Left cardiac atrium (tissue), 4 donors: ENCODE data around the gene MMP24. TPM values are rescaled to one million over a fixed set of nuclear protein-coding genes. Genes with fewer than 3 reads are reported as not detected.

Experiments used
- ATAC-seq, 2 donors: fragments of 200-7000 bp; cut with Tn5 transposase; one replicate each; pipeline ENCODE4 v1.9.1; 2020; ENCODE audit warnings: mild to moderate bottlenecking in 2 of 2, moderate library complexity in 2 of 2
- DNase-seq: peaks from one replicate; pipeline ENCODE4 v3.0.0-alpha.2; 2020
- intact Hi-C, 2 donors: fragments of 100-400 bp; cut with DNase I; formaldehyde crosslinking; loops; one replicate each; pipeline versions ENCODE4 v1.14.1 to v1.15.1; 2022 to 2023
- total RNA-seq, 2 donors: library from RNA; stranded (reverse); fragmentation: NEBNext Ultra II Directional; extraction: Animal tissue kit (Norgen Biotek cat#: 25700); gene quantifications; one replicate each; pipeline ENCODE4 v1.2.1, GENCODE V29; 2021
- donor health status: DM: no; HTN: yes; CAD: no.
- donor health status: DM: no; HTN: yes; CAD: no; lungs with severe emphysema.
- donor health status: DM: yes; HTN: yes; CAD: no.
- donor health status: Dilated cardiomyopathy.

The MMP24 gene
- total RNA-seq, 2 donors from 2014 or later, result 0.85 to 1.3 TPM

DNA sequence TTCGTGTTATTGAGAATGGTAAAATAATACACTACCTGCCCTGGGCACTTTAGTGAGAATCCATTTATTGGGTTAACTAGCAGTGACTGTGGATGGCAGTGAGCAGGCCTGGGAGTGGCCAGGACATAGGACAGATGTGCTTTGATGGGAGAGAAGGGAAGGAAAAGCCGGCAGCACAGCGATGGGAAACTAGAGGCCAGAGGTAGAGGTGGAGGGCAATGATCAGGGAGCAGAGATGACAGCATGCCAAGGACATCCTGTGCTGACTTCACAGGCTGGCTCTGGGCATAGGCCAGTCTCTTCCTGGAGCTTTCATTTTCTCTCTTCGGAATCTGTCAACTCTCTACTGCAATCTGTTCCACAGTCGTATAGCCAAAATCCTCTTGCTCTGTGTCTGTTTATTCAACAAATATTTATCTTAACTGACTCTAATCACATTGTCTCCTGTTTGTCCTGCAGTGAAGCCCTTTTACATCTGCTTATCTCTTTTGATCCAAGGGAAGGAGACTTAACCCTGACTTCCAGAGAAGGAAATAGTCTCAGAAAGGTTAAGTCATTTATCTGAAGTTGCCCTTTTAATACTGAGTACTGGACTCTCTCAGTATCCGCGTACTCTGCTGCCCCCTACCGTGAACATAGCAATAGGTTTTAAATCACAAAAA, 18.4 kb upstream of the MMP24 start:
- ATAC-seq, result peak; percentile 95 to 96
- DNase-seq, result peak; percentile 86
- intact Hi-C loops, result loop anchor here (2.0 to 10.0 kb wide), 4 partner anchors 61 to 113 kb away; partner anchors contain the start of genes EDEM2 (in 2 of the 2) and TRPC4AP (in 1 of the 2)

DNA sequence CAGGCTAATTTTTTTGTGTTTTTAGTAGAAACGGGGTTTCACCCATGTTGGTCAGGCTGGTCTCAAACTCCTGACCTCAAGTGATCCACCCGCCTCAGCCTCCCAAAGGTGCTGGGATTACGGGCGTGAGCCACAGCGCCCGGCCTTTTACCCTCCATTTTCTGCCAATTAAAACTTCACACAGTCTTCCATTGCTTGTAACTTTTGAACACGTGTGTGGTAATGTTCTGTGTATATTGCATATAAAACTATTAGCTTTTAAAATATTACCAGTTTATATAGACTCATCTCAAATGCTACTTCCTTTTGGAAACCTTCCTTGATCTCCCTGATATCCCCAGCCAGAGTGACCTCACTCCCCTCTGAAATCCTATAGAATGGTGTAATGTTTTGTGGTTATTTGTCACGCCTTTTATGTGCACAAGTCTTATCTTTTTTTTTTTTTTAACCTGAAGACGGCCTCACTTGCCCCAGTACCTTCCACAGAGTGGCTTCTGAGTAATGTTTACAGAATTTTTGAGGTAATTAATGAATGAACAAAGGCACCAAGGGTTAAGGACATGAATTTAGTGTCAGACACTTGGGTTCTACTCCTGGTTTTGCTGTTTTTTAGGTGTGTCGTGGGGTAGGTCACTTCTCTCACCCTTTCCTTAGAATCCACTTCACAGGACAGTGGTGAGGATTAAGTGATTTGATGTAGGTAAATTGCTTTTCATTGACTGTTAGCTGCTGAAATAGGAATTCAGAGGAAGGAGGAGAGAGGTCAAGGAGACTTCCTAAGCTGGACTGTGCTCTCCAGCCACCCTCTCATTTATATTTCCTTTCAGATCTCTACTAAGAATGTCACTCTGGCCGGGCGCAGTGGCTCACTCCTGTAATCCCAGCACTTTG, 11.2 kb upstream of the MMP24 start:
- DNase-seq, result no peak
- intact Hi-C loops, result loop anchor here in 1 of 2 donors (10.0 kb wide), 2 partner anchors 209 to 381 kb away; no protein-coding TSS in a partner anchor
- no peak for ATAC-seq

DNA sequence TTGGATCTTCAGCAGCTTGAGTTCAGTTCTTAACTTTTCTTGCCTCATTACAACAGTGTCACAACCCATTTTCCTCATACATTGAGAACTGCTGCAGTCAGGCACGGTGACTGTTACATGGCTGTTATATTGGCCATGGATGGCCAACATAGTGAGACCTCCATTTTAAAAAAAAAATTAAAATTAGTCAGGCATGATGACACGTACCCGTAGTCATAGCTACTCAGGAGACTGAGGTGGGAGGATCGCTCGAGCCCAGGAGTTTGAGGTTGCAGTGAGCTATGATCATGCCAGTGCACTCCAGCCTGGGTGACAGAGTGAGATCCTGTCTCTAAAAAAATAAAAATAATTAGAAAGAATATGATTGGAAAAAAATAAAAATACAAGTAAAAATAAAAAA, 9.9 kb upstream of the MMP24 start:
- ATAC-seq (no peak), DNase-seq (no peak)
- intact Hi-C loops, result loop anchor here in 1 of 2 donors (10.0 kb wide), 2 partner anchors 208 to 382 kb away; no protein-coding TSS in a partner anchor

DNA sequence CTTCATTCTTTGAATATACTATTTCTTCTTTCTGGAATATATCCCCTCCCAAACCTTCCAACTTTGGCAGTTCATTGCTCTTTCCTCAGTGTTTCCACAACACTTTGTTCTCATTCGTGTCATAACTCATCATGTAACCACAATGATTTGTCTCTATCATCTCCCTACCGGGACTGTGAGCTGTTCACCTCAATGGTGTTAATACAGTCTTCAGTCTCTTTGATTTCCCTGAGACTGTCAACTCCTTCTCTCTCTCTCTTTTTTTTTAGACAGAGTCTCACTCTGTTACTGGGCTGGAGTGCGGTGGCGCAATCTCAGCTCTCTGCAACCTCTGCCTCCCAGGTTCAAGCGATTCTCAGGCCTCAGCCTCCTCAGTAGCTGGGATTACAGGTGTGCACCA, 2.5 kb upstream of the MMP24 start:
- intact Hi-C loops, result no loop called here
- ATAC-seq, result no peak

DNA sequence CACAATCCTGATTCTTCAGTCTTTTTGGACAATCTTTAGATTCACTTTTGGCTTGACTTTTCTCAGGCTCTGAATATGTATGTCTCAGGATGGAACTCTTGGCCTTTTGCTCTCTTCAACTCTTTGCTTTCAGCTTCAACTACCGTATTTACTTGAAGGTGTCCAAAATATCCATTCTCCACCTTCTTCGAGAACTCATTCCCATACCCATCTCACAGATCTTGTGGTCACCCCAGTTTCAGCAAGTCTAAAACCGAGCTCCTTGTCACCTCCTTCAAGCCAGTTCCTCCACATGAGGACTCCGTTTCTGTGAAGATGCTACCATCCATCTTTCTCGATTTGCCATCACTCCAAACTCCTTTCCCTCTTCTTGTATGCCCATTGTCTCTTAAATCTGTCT, 2.0 kb upstream of the MMP24 start:
- no peak for DNase-seq
- no peak for ATAC-seq
- intact Hi-C loops, result no loop called here

More for the DNA sequence above, 2.5 kb upstream of the MMP24 start:
- no peak for DNase-seq

DNA sequence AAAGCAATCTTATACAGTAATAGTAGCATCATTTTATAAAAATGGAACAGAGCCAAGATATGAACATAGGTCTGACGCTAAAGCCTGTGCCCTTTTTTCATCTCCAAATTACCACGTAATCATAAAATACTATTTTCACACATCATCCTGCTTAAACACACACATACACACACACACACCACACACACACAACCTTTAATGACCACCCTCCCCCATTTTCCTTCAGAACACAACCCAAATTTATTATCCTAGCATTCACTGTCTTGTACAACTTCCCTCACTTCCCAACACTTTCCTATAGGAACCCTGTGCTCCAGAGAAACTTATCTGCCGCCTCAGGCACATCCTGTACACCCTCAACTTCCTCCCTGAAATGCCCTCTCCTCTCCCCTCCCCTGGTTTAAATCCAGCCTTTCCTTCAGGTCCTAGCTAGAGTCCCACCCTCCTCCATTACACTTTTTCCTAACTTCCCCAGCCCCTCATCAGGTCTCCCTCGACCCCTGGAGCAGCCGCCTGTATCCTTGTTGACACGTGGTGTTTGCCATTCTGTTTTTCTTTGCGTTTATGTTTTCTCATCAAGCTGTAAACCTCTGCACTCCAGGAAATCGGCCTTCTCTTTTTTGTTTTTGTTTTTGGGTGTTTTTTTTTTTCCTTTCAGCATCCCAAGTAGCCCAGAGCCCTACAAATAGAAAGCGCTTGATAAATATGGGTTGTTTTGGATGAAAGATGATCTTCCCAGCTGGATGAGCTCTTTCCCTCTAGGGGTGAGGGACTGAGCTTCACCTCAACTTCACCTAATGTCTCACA, 968 bp upstream of the MMP24 start:
- intact Hi-C loops, result no loop called here
- ATAC-seq (peak in 1 of 2 donors; percentile 35), DNase-seq (no peak)

DNA sequence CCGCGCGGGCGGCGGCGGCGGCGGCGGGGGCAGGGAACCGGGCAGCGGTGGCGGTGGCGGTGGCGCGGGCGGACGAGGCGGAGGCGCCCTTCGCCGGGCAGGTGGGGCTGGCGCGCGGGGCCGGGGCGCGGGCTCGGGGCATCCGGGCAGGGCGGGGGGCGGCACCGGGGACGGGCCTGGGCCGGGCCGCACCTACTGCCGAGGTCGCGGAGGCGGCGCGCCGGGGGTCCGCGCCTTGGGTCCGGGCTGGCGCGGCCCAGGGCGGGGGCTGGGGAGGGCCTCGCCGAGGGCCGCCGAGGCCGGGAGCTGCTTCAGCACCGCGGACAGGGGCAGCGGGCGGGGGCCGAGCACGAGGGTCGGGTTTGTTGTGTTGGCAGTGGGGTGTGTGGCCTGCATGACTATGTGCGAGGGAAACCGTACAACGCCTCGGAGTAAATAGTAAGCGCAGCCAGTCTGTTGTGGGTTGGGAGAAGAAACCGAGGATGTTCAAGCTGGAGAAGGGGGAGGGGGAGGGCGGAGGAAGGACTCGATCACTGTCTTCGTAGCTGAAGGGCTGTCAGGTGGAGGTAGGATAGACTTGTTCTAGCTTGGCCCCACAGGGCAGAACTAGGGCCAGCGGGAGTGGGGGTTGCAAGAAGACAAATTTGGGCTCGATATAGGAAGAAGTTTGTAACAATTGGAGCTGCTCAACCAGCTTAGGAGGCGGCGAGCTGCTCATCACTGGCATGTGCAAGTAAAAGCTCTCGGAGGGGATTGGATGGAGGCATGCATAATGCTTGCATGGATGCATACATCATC, 593 bp downstream of the MMP24 start:
- intact Hi-C loops, result no loop called here
- ATAC-seq (peak; percentile 93 to 95), DNase-seq (peak; percentile 58)

DNA sequence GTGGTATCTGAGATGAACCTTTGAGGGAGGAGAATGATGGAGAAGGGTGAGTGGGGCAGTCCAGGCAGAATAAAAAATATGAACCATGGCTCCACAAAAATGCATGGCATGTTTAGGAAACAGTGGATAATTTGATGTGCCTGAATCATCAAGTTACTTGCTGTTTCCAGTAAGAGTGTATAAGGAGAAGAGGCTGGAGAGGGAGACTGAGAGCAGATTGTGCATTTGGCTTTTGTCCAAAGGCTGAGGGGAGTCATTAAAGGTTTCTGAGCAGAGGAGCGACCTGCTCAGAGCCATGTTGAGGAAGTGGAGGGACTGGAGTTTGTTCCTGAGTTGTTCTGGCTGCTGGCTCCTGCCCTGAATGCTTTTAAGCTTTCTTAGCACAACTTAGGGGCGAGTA, 6.1 kb downstream of the MMP24 start:
- no peak for DNase-seq
- intact Hi-C loops, result no loop called here
- ATAC-seq, result no peak

DNA sequence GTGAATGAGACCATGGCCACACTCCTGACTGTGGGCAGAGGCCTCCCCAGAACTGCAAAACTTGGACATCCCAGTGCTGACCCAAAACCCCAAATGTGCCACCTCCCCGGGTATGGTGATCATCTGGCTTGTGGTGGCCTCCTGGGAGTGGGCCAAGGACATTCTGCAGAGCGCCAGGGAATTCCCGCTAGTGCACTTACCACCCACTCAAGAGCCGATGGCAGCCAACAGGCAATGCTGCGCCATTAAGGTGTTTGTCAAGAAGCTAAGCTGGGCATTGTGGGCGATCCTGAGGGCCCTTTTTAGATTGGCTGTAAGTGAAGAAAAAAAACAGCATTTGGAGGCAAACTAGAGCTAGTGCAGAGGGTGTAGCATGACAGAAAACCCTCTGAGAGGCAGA, 9.4 kb downstream of the MMP24 start:
- intact Hi-C loops, result no loop called here
- DNase-seq, result peak; percentile 45
- peak in 1 of 2 donors; percentile 15 for ATAC-seq

DNA sequence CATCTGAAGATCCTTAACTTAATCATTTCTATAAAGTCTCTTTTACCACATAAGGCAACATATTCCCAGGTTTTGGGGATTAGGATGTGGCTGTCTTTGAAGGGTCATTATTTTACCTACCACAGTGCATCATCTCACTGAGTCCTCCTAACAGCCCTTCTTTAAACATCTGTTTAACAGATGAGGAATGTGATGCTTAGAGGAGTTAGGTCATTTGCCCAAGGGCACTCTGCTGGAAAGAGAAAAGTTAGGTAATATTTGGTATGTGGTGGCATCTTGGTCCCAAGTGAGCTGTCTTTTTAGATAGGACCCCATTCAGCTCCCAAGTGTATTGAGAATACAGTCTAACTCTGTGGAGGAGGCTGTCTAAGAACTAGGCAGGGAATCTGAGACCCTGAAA, 11.0 kb downstream of the MMP24 start:
- intact Hi-C loops, result no loop called here
- ATAC-seq (no peak), DNase-seq (no peak)

DNA sequence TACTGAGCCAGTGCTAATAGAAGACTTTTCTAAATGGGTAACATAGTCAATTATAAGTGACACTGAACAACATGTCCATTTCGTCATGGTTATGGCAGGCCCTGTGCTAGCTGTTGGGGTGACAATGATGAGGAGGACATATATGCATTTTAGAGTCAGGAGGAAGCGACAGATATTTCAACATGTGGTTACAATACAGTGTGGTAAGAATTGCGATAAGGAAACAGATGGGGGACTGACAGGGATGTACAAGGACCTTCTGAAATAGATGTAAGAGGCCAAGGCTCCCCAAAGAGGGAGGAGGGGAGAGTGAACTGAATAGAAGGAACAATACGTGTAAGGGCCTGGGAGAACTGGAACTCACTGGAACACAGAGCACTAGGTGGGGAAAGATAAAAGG, 11.7 kb downstream of the MMP24 start:
- DNase-seq (no peak), ATAC-seq (no peak)
- intact Hi-C loops, result no loop called here

DNA sequence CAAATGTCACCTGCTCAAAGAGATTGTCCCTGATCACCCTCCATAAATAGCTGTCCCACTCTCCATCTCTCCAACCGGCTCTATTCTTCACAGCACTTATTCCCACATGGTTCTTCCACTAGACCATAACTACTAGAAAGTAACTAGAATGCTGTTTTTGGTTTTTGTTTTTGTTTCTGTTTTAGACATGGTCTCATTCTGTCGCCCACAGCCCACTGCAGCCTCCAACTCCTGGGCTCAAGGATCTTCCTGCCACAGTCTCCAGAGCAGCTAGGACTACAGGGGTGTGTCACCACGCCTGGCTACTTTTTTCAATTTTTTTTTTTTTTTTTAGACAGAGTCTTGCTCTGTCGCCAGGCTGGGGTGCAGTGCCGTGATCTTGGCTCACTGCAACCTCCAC, 12.2 kb downstream of the MMP24 start:
- intact Hi-C loops, result no loop called here
- no peak for DNase-seq
- no peak for ATAC-seq

DNA sequence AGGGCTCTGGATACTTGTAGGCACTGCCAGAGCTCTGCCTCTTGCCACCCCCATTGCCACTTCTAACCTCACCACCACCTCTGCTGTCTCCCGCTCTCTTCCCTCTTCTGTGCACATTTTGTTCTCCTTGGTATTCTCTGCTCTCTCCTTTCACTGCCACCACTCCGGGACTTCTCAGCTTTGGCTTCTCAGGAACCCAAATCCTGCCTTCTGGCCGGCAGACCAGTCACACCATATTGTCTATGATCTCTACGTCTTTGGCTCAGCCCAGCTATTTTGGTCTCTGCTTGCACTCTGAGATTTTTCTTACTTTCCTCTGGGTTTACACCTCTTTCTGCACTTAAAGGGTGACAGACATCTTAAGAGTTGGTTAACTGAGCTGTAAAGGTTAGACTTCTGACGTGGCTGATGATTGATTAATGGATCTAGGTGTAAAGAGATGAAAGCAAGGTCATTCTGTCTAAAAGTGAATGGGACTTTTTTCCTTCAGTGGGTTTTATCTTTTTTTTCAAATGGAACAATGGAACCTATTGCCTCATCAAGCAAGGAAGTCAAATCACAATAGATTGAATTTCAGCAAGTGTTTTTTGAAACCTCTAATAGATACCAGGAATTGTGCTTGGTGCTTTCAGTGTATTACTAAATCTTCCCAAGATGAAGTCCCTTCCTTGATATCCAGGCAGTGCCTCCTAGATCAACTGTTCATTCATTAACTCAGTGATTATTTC, 13.8 kb downstream of the MMP24 start:
- no peak for ATAC-seq
- no peak for DNase-seq
- intact Hi-C loops, result no loop called here

DNA sequence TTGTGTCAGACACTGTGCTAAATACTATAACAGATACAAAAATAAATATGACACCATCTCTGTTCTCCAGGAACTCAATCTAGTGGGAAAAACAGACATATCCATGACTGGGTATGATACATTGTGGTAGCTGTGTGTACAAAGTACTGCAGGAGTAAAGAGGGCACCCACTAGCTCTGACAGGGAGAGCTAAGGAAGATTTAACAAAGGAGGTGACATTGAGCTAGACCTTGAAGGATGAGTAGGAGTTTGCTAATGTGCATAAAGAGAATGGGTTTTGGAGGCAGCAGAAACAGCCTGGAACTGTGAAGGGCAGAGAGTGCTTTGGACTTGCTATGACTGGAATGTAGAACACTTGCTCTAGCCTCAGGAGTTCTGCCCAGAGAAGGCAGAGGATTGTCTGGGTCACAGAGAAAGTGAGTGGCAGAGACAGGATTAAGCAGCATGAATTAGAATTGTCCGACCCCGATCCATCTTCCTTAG, 14.4 kb downstream of the MMP24 start:
- intact Hi-C loops, result no loop called here
- DNase-seq (no peak), ATAC-seq (no peak)

DNA sequence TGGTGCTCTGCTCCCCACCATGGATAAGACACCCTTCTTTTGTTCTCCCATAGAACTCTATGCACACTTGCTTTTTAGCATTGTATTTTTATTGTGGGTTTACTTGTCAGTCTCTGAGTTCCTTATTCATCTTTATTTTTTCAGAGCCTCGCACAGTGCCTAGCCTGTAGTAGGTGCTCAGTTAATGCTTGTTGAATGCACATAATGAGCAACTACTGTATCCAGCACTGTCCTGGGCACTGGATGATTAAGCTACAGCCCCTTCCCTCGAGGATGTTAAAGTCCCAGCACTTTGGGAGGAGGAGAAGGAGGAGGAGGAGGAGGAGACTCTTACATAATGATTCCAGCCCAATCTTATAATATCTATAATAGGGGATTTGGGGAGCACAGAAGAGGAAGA, 16.8 kb downstream of the MMP24 start:
- DNase-seq (no peak), ATAC-seq (no peak)
- intact Hi-C loops, result no loop called here

DNA sequence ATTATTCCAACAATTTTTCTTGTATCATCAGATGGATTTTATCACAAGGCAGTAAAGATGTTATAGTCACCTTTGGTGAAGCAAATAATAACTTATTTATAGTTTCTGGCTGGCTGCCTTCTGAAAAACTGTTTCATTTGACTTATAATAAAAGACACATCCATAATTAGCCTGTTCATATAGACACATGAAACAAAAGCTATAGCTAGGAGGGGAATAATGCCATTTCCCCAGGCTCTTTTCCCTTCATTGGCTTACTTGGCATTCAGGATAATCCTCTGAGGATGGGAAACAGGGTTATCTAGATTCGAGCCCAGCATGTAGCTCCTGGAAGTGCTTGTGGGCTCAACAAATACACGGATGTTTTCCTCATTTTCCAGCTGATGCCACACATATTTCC, 17.5 kb downstream of the MMP24 start:
- no peak for DNase-seq
- intact Hi-C loops, result no loop called here
- no peak for ATAC-seq

DNA sequence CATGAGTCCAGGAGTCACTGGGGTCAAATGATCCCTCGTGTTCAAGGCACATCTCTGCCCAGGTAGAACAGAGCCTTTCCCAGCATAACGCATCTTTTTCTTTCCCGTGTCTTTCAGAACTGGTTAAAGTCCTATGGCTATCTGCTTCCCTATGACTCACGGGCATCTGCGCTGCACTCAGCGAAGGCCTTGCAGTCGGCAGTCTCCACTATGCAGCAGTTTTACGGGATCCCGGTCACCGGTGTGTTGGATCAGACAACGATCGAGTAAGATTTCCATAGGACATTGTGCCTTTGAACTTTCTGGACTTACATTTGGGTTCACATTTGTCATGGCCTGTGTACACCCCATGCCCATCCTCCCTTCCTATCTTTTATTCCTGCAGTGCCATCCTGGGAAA, 20.2 kb downstream of the MMP24 start:
- no peak for ATAC-seq
- intact Hi-C loops, result no loop called here

More for the DNA sequence above, 20.2 kb downstream of the MMP24 start:
- no peak for DNase-seq
